HCT116 (cell line): ENCODE data around the gene SPAG5. TPM values are rescaled to one million over a fixed set of nuclear protein-coding genes. Genes with fewer than 3 reads are reported as not detected.

Experiments
- ATAC-seq: fragments of 200-7000 bp; cut with Tn5 transposase; 2 replicates; pipeline ENCODE4 v1.9.1; 2020; ENCODE audit warnings: mild to moderate bottlenecking, moderate library complexity
- BruUV-seq: library from RNA; stranded (reverse); fragments of 400-500 nt; replicated peaks from 2 replicates; lab custom pipeline; 2021; lab: Mats Ljungman, UMichigan
- CTCF ChIA-PET: fragments of 300-600 bp; sonication (Branson Sonifier 250); formaldehyde crosslinking; loops from one replicate; lab custom pipeline; 2021; ENCODE audit warnings: antibody characterized with exemption; lab: Charles Lee
- POLR2A ChIA-PET: fragments of 300-600, 350-600 bp; sonication (Branson Sonifier 250); formaldehyde crosslinking; loops from one replicate; lab custom pipeline; 2021; ENCODE audit warnings: antibody characterized with exemption; lab: Charles Lee
- RAD21 ChIA-PET, 2 experiments: fragments of 300-600 bp; sonication (Branson Sonifier 250); formaldehyde crosslinking; loops; one replicate each; lab custom pipeline; 2023; ENCODE audit warnings: low total read pairs in 2 of 2; ENCODE audit not compliant: uncharacterized antibody in 2 of 2, unreplicated experiment in 2 of 2, low non-redundant PET in 1 of 2; lab: Charles Lee
- DNase-seq: peaks from one replicate; pipeline ENCODE4 v3.0.0-alpha.2; 2010; ENCODE audit warnings: low read depth, low spot score
- H2AFZ ChIP-seq: fragments of 200-600 bp; shearing (Covaris generic), sonication (generic); 2 replicates; pipeline ENCODE4 v1.6.1; 2017; ENCODE audit warnings: low read depth, mixed run types, mixed read lengths, antibody characterized with exemption, low read length; ENCODE audit not compliant: poor library complexity, severe bottlenecking
- H3K27ac ChIP-seq: 2 replicates; pipeline ENCODE4 v1.5.1; 2012; ENCODE audit warnings: low read depth, low read length
- H3K27me3 ChIP-seq: fragments of 200-600 bp; sonication (generic); 2 replicates; pipeline ENCODE4 v1.6.1; 2016; ENCODE audit warnings: mixed run types, low read length, mixed read lengths; ENCODE audit not compliant: insufficient read depth
- H3K36me3 ChIP-seq, 2 experiments: fragments of 200-500 bp in 1 of 2; fragments of 200-600 bp in 1 of 2; sonication (Bioruptor generic) in 1 of 2; sonication (generic) in 1 of 2; 2 replicates each; pipeline versions ENCODE4 v1.5.1 to v1.6.1; 2014 to 2016; ENCODE audit warnings: low read length in 2 of 2, inconsistent platforms in 1 of 2, mixed read lengths in 1 of 2, mixed run types in 1 of 2; ENCODE audit not compliant: insufficient read depth in 2 of 2, control insufficient read depth in 1 of 2
- H3K4me1 ChIP-seq, 2 experiments: fragments of 200-600 bp in 1 of 2; sonication (generic) in 1 of 2; 2 replicates each; pipeline versions ENCODE4 v1.5.1 to v1.6.1; 2012 to 2017; ENCODE audit warnings: low read length in 2 of 2, inconsistent platforms in 1 of 2, mild to moderate bottlenecking in 1 of 2, mixed read lengths in 1 of 2, mixed run types in 1 of 2, moderate library complexity in 1 of 2; ENCODE audit not compliant: insufficient read depth in 2 of 2, control insufficient read depth in 1 of 2
- H3K4me2 ChIP-seq: fragments of 200-600 bp; sonication (generic); 2 replicates; pipeline ENCODE4 v1.6.1; 2017; ENCODE audit warnings: mixed run types, low read length, mixed read lengths
- H3K4me3 ChIP-seq, 2 experiments: fragments of 200-600 bp in 1 of 2; sonication (generic) in 1 of 2; replicated peaks in 1 of 2; 2 replicates each; pipeline ENCODE4 v1.5.1; 2011 to 2016; ENCODE audit warnings: low read length in 2 of 2, control low read depth in 1 of 2, low read depth in 1 of 2, mild to moderate bottlenecking in 1 of 2, mixed read lengths in 1 of 2, mixed run types in 1 of 2
- H3K79me2 ChIP-seq: fragments of 200-600 bp; sonication (generic); 2 replicates; pipeline ENCODE4 v1.6.1; 2017; ENCODE audit warnings: mild to moderate bottlenecking, mixed run types, low read length, moderate library complexity, mixed read lengths; ENCODE audit not compliant: insufficient read depth
- H3K9ac ChIP-seq: fragments of 200-600 bp; sonication (generic); 2 replicates; pipeline ENCODE4 v1.6.1; 2016; ENCODE audit warnings: low read length, mixed read lengths
- H3K9me2 ChIP-seq: fragments of 200-600 bp; sonication (generic), shearing (Covaris generic); 2 replicates; pipeline ENCODE4 v1.6.1; 2017; ENCODE audit warnings: mixed run types, mild to moderate bottlenecking, moderate library complexity; ENCODE audit not compliant: insufficient read depth
- H3K9me3 ChIP-seq, 2 experiments: fragments of 200-500 bp in 1 of 2; fragments of 200-600 bp in 1 of 2; sonication (Bioruptor generic) in 1 of 2; sonication (generic) in 1 of 2; 2 replicates each; pipeline ENCODE4 v1.6.1; 2014 to 2017; ENCODE audit warnings: low read length in 2 of 2, mixed read lengths in 2 of 2, inconsistent platforms in 1 of 2, low read depth in 1 of 2, mild to moderate bottlenecking in 1 of 2, mixed run types in 1 of 2, moderate library complexity in 1 of 2; ENCODE audit not compliant: control insufficient read depth in 1 of 2, insufficient read depth in 1 of 2
- H4K20me1 ChIP-seq: fragments of 200-600 bp; sonication (generic), shearing (Covaris generic); 2 replicates; pipeline ENCODE4 v1.6.1; 2017; ENCODE audit warnings: mixed run types, mild to moderate bottlenecking, moderate library complexity; ENCODE audit not compliant: insufficient read depth
- CBX3 ChIP-seq: IDR thresholded peaks from 2 replicates; pipeline ENCODE4 v1.6.1; 2012; ENCODE audit warnings: low read depth
- EGR1 ChIP-seq: IDR thresholded peaks from 2 replicates; pipeline ENCODE4 v1.6.1; 2012; ENCODE audit warnings: low read depth
- ELF1 ChIP-seq: IDR thresholded peaks from 2 replicates; pipeline ENCODE4 v1.6.1; 2012; ENCODE audit warnings: low read depth, borderline replicate concordance
- EZH2 ChIP-seq: fragments of 200-600 bp; sonication (generic); IDR thresholded peaks from 2 replicates; pipeline ENCODE4 v1.6.1; 2017; ENCODE audit warnings: antibody characterized with exemption, mixed run types
- EZH2phosphoT487 ChIP-seq: fragments of 200-600 bp; IDR thresholded peaks from 2 replicates; pipeline ENCODE4 v1.6.1; 2018; ENCODE audit warnings: antibody characterized with exemption, borderline replicate concordance
- FOSL1 ChIP-seq: IDR thresholded peaks from 2 replicates; pipeline ENCODE4 v1.6.1; 2012; ENCODE audit warnings: low read depth
- POLR2AphosphoS5 ChIP-seq: IDR thresholded peaks from 2 replicates; pipeline ENCODE4 v1.6.1; 2011; ENCODE audit warnings: mild to moderate bottlenecking, low read depth, low read length, moderate library complexity
- RAD21 ChIP-seq: IDR thresholded peaks from 2 replicates; pipeline ENCODE4 v1.6.1; 2012; ENCODE audit warnings: low read depth, mild to moderate bottlenecking
- SIN3A ChIP-seq: IDR thresholded peaks from 2 replicates; pipeline ENCODE4 v1.6.1; 2012; ENCODE audit warnings: low read depth
- SP1 ChIP-seq: IDR thresholded peaks from 2 replicates; pipeline ENCODE4 v1.6.1; 2012; ENCODE audit warnings: low read depth
- SRF ChIP-seq: IDR thresholded peaks from 2 replicates; pipeline ENCODE4 v1.6.1; 2012; ENCODE audit warnings: low read depth
- TCF7L2 ChIP-seq: IDR thresholded peaks from 2 replicates; pipeline ENCODE4 v1.7.0; 2011; ENCODE audit warnings: borderline replicate concordance, inconsistent platforms; ENCODE audit not compliant: insufficient read depth, insufficient read length; ENCODE audit errors: extremely low read depth
- YY1 ChIP-seq: IDR thresholded peaks from 2 replicates; pipeline ENCODE4 v1.6.1; 2011; ENCODE audit warnings: low read length, low read depth, moderate library complexity, mild to moderate bottlenecking; ENCODE audit not compliant: insufficient replicate concordance; ENCODE audit errors: extremely low read depth
- ZFX ChIP-seq: fragments of 450-650 bp; IDR thresholded peaks from 2 replicates; pipeline ENCODE4 v1.6.1; 2017
- ZNF274 ChIP-seq: fragments of 200-500 bp; sonication (Bioruptor generic); IDR thresholded peaks from 2 replicates; pipeline ENCODE4 v1.6.1; 2014; ENCODE audit warnings: mild to moderate bottlenecking, low read depth, low read length, inconsistent platforms
- intact Hi-C: fragments of 100-400 bp; cut with micrococcal nuclease; formaldehyde crosslinking; loops from 2 replicates; pipeline ENCODE4 v1.10.0; 2022
- total RNA-seq: library from RNA; stranded (reverse); gene quantifications from one replicate; pipeline ENCODE4 v1.2.1, GENCODE V29; 2021; ENCODE audit not compliant: unreplicated experiment
- TF ChIP-seq, protein P1 (sequence below): IDR thresholded peaks from 2 replicates; pipeline ENCODE4 v1.6.1; 2012; ENCODE audit warnings: low read depth
- TF ChIP-seq, protein P2 (sequence below): IDR thresholded peaks from 2 replicates; pipeline ENCODE4 v1.6.1; 2011; ENCODE audit warnings: mild to moderate bottlenecking, low read length, moderate library complexity; ENCODE audit not compliant: insufficient replicate concordance; ENCODE audit errors: extremely low read depth
- TF ChIP-seq, protein P3 (sequence below), 3 experiments: fragments of 200-600 bp in 1 of 3; sonication (generic) in 1 of 3; IDR thresholded peaks in 2 of 3; conservative IDR thresholded peaks in 1 of 3; 2 replicates each; pipeline ENCODE4 v1.5.1; 2012 to 2017; ENCODE audit warnings: low read depth in 2 of 3, low read length in 2 of 3, antibody characterized with exemption in 1 of 3, borderline replicate concordance in 1 of 3, control low read depth in 1 of 3, mild to moderate bottlenecking in 1 of 3, mixed read lengths in 1 of 3, mixed run types in 1 of 3, moderate library complexity in 1 of 3; ENCODE audit not compliant: insufficient read depth in 1 of 3
- TF ChIP-seq, protein P4 (sequence below): IDR thresholded peaks from 2 replicates; pipeline ENCODE4 v1.6.1; 2012

Gene SPAG5
- total RNA-seq, 1 experiment from 2014 or later = 94.9 TPM

DNA sequence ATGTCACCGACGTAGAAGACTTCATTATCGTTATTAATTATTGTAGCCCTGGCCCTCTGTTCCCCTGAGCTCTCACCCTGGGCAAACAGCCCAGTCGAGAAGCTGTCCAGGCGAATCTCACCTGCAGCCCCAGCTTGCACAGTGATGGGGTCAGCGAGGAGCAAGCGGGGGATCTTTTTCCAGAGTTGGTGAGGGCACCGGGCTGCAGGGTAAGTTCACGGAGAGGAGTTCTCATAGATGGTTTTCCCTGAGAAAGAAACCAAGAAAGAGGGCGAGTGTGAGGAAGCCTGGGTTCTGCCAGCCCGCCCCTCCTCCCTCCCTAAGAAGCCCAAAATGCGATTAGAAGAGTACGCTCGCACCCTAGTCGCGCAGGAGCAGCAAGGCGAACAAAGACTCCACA lies 436 bp downstream of the SPAG5 start:
- H3K79me2 ChIP-seq = peaks cover 39% of the 10 kb centered on the region
- H3K9me2 ChIP-seq = no peaks in the 10 kb centered on the region
- TF ChIP-seq CBX3 (no peak), ELF1 (no peak), RAD21 (no peak), EZH2phosphoT487 (no peak), YY1 (no peak), EGR1 (no peak), EZH2 (no peak), TCF7L2 (no peak), POLR2AphosphoS5 (no peak), SIN3A (no peak), SP1 (no peak), ZFX (no peak), ZNF274 (no peak), FOSL1 (no peak), SRF (no peak)
- TF ChIP-seq, protein P1, sequence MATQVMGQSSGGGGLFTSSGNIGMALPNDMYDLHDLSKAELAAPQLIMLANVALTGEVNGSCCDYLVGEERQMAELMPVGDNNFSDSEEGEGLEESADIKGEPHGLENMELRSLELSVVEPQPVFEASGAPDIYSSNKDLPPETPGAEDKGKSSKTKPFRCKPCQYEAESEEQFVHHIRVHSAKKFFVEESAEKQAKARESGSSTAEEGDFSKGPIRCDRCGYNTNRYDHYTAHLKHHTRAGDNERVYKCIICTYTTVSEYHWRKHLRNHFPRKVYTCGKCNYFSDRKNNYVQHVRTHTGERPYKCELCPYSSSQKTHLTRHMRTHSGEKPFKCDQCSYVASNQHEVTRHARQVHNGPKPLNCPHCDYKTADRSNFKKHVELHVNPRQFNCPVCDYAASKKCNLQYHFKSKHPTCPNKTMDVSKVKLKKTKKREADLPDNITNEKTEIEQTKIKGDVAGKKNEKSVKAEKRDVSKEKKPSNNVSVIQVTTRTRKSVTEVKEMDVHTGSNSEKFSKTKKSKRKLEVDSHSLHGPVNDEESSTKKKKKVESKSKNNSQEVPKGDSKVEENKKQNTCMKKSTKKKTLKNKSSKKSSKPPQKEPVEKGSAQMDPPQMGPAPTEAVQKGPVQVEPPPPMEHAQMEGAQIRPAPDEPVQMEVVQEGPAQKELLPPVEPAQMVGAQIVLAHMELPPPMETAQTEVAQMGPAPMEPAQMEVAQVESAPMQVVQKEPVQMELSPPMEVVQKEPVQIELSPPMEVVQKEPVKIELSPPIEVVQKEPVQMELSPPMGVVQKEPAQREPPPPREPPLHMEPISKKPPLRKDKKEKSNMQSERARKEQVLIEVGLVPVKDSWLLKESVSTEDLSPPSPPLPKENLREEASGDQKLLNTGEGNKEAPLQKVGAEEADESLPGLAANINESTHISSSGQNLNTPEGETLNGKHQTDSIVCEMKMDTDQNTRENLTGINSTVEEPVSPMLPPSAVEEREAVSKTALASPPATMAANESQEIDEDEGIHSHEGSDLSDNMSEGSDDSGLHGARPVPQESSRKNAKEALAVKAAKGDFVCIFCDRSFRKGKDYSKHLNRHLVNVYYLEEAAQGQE = no peak
- TF ChIP-seq, protein P2, sequence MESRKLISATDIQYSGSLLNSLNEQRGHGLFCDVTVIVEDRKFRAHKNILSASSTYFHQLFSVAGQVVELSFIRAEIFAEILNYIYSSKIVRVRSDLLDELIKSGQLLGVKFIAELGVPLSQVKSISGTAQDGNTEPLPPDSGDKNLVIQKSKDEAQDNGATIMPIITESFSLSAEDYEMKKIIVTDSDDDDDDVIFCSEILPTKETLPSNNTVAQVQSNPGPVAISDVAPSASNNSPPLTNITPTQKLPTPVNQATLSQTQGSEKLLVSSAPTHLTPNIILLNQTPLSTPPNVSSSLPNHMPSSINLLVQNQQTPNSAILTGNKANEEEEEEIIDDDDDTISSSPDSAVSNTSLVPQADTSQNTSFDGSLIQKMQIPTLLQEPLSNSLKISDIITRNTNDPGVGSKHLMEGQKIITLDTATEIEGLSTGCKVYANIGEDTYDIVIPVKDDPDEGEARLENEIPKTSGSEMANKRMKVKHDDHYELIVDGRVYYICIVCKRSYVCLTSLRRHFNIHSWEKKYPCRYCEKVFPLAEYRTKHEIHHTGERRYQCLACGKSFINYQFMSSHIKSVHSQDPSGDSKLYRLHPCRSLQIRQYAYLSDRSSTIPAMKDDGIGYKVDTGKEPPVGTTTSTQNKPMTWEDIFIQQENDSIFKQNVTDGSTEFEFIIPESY = no peak
- TF ChIP-seq, protein P3, sequence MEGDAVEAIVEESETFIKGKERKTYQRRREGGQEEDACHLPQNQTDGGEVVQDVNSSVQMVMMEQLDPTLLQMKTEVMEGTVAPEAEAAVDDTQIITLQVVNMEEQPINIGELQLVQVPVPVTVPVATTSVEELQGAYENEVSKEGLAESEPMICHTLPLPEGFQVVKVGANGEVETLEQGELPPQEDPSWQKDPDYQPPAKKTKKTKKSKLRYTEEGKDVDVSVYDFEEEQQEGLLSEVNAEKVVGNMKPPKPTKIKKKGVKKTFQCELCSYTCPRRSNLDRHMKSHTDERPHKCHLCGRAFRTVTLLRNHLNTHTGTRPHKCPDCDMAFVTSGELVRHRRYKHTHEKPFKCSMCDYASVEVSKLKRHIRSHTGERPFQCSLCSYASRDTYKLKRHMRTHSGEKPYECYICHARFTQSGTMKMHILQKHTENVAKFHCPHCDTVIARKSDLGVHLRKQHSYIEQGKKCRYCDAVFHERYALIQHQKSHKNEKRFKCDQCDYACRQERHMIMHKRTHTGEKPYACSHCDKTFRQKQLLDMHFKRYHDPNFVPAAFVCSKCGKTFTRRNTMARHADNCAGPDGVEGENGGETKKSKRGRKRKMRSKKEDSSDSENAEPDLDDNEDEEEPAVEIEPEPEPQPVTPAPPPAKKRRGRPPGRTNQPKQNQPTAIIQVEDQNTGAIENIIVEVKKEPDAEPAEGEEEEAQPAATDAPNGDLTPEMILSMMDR (IDR thresholded peaks at IDR 0.05 in 2 of 3, conservative IDR thresholded peaks at IDR 0.05 in 1 of 3; ENCODE audit: borderline replicate concordance in 1 of 3, insufficient read depth in 1 of 3, low read depth in 2 of 3, low read length in 2 of 3) = no peak
- TF ChIP-seq, protein P4, sequence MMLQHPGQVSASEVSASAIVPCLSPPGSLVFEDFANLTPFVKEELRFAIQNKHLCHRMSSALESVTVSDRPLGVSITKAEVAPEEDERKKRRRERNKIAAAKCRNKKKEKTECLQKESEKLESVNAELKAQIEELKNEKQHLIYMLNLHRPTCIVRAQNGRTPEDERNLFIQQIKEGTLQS = no peak
- H4K20me1 ChIP-seq = no peaks in the 10 kb centered on the region
- H3K9ac ChIP-seq = peak overlapping the region; percentile 92
- H3K27me3 ChIP-seq = no peaks in the 10 kb centered on the region
- ChIA-PET RAD21 (no interaction called here), CTCF (no interaction called here), POLR2A (no interaction called here)
- peaks cover 4 to 22% of the 10 kb centered on the region in 2 experiments; a peak in 2 of 4 replicates for H3K4me1 ChIP-seq
- peaks cover under 1 to 7% of the 10 kb centered on the region in 2 experiments; a peak in 2 of 4 replicates for H3K36me3 ChIP-seq
- no peak overlapping the region for H2AFZ ChIP-seq
- H3K9me3 ChIP-seq = no peaks in the 10 kb centered on the region
- peak overlapping the region; percentile 80 for H3K27ac ChIP-seq
- peak; percentile 32 for ATAC-seq
- H3K4me3 ChIP-seq = peak overlapping the region; percentile 93 to 97
- no peak for DNase-seq
- TSS peak; percentile 81 for BruUV-seq
- intact Hi-C loops = no loop called here
- H3K4me2 ChIP-seq = peak overlapping the region; percentile 97
